ENCODE results near the gene GPC6.

DNA sequence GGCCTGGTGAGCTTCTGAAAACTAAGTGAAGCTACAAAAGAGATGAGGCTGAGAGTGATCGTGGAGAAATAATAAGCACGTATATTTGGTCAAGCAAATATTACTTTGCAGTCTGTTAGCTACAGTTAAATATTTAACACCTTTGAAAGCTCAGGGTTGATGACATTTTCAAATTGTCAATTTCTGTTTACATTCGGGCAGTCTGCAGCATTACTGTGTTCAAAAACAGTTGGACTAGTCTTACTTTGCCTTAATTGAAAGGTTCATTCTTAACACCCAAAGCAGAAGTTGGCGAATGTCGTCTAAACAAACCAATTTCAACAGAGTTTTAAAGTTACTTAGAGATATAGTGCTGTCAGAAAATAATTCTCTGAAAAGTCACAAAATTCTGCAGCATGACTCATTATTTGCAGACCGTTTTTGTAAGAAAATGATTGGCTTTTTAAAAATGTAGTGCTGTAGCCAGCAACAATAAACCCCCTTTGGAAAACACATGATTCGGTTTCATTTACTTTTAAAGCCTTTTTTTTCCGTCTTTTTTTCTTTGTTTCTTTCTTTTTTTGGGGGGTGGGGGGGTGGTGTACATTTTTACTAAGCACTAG lies 549.0 kb downstream of the GPC6 start:
- TF ChIP-seq CTCF (IDR thresholded peaks at IDR 0.05; ENCODE audit: poor library complexity) (no peak), EZH2 (IDR thresholded peaks at IDR 0.05; ENCODE audit: borderline replicate concordance) (no peak), EZH2phosphoT487 (IDR thresholded peaks at IDR 0.05; ENCODE audit: low read depth, severe bottlenecking, unreplicated experiment) (no peak)
